Panc1 (cell line): Measurements from ENCODE around the gene LY6G6F.

Experiments
- CTCF ChIP-seq: fragments of 450-650 bp; IDR thresholded peaks from 2 replicates; pipeline ENCODE4 v1.5.1; 2017; ENCODE audit warnings: mild to moderate bottlenecking
- POLR2AphosphoS5 ChIP-seq: IDR thresholded peaks from 2 replicates; pipeline ENCODE4 v1.6.1; 2012; ENCODE audit warnings: mild to moderate bottlenecking, low read depth, low read length, moderate library complexity
- SIN3A ChIP-seq: IDR thresholded peaks from 2 replicates; pipeline ENCODE4 v1.6.1; 2012; ENCODE audit warnings: low read depth, mild to moderate bottlenecking, low read length, moderate library complexity, borderline replicate concordance; ENCODE audit not compliant: insufficient read depth
- TCF7L2 ChIP-seq: IDR thresholded peaks from 2 replicates; pipeline ENCODE4 v1.6.1; 2011; ENCODE audit warnings: mild to moderate bottlenecking, low read depth, low read length, inconsistent platforms

GRCh38 chr6:31661262-31662123, 45.2 kb upstream of the LY6G6F start:
- no peak for TF ChIP-seq POLR2AphosphoS5
- TF ChIP-seq CTCF = no peak
- no peak for TF ChIP-seq TCF7L2
- no peak for TF ChIP-seq SIN3A
